HG02943 (cell line): ENCODE measurements around the gene DBI.
"Not testable (repeated sequence)": the region's sequence is repeated elsewhere in the genome, so short reads cannot be mapped to it uniquely, and the experiment has no call there.

ENCODE experiments used
- ATAC-seq: cut with Tn5 transposase; IDR thresholded peaks from one replicate; pipeline ENCODE4 v1.9.1; 2021; ENCODE audit warnings: mild to moderate bottlenecking, low read depth, moderate library complexity; ENCODE audit not compliant: unreplicated experiment

The DBI gene

DNA sequence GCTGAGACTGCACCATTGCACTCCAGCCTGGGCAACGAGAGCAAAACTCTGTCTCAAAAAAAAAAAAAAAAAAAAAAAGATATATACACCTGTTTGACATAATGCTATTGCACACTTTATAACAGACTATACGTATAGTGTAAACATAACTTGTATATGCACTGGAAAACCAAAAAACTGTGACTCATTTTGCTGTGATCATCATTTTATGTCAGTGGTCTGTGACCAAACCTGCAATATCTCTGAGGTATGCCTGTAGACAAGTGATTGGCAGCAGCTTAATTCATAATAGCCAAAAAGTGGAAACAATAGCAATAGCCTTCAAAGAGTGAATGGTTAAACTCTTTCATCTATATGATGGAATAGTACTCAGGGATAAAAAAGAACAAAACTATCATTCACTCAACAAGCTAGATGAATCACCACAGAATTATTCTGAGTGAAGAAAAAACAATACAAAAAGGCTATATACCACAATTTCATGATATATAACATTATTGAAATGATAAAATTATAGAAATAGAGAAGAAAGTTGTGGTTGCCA is 6.3 kb upstream of the DBI start:
- ATAC-seq = no peak

DNA sequence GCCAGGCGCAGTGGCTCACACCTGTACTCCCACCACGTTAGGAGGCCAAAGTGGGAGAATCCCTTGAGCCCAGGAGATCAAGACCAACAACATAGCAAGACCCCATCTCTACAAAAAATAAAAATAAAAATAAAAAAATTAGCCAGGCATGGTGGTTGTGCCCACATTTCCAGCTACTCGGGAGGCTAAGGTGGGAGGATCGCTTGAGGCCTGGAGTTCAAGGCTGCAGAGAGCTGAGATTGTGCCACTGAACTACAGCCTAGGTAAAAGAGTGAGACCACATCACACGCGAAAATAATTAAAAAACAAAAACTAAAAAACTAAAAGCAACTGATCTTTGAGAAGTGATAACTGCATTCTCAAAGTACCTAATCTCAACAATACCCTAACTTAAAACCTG is 2.0 kb upstream of the DBI start:
- no peak for ATAC-seq

DNA sequence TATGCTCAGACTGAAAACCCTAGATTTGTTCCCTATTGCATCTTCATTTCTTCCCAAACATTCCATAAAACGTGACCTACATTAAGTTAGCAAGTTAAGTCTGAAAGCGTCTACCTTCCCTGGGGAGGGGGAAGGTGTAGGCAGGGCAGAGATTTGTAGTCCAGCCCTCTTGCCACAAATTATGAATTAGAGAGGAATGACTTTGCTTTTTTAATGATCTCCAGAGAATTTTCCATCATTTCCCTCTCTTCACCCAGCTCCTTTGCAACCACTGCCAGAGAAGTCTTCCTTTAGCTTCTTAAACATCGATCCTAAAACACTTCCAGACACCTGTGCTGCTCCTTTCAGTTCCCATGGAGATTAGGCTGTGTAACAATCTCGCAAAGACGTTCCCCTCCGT is 1.3 kb upstream of the DBI start:
- no peak for ATAC-seq

GRCh38 chr2:119366161-119366648 is 572 bp upstream of the DBI start:
- no peak for ATAC-seq

GRCh38 chr2:119367472-119368099 is 809 bp downstream of the DBI start:
- peak; percentile 34 for ATAC-seq

GRCh38 chr2:119369845-119370244 is 3.1 kb downstream of the DBI start:
- no peak for ATAC-seq

DNA sequence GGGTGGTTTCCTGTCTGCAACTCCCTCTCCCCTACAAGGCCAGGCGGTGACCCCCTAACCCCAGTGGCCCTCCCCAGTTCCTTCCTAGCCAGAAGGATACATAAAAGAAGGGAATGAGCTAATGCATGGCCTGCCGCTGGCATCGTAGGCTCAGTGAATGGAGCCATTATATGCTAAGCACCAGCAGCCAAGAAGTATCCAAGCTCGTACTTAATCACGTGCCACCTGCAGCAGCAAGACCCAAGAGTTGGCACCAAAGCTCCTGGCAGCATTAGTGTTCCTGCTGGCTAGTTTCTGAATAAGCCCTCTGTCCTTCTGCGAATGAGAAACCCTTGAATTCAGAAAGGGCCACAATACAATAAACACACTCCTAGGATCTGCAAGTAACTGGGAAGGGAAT is 4.3 kb downstream of the DBI start:
- ATAC-seq = no peak

DNA sequence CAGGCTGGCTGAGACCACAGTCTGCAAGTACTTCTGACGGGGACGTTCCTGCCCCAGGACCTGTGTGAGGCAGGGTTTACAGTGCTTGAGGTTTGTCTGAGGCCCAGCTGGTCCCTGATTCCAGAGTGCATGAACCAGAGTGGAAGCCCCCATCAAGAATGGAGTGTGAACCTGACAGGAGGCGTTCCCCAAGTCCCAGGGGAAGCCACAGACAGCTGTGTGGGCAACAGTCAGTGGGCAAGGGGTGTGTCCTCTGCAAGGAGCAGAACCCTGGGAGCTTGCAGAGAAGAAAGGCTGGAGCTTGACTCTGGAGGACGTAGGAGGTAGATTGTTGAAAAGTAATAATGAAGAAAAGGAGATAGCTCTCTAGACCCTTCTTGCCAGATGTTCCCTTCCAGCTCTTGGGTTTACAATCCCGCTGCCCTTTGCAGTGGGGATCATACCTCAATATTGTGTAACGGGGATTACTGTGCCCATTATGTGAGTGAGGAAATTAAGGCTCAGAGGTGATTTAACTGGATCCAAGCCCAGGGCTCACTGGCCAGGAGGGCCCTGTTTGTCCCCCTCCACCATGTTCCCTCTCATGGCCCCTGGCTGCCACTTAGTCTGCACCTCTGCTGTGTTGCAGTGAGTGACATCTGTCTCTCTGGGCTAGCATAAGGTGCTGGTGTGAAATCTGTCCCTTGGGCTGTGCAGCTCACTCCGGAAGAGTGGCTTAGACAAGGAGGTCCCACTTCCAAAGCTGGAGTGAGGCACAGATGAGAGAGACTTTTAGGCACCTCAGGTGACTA is 6.2 kb downstream of the DBI start:
- no peak for ATAC-seq

GRCh38 chr2:119373907-119374745 is 7.3 kb downstream of the DBI start:
- ATAC-seq = not testable (repeated sequence)

- not testable (repeated sequence) for ATAC-seq
Measured at GRCh38 chr2:119376406-119376805, 9.6 kb downstream of the DBI start.

GRCh38 chr2:119376810-119377209 is 10.0 kb downstream of the DBI start:
- ATAC-seq = no peak

DNA sequence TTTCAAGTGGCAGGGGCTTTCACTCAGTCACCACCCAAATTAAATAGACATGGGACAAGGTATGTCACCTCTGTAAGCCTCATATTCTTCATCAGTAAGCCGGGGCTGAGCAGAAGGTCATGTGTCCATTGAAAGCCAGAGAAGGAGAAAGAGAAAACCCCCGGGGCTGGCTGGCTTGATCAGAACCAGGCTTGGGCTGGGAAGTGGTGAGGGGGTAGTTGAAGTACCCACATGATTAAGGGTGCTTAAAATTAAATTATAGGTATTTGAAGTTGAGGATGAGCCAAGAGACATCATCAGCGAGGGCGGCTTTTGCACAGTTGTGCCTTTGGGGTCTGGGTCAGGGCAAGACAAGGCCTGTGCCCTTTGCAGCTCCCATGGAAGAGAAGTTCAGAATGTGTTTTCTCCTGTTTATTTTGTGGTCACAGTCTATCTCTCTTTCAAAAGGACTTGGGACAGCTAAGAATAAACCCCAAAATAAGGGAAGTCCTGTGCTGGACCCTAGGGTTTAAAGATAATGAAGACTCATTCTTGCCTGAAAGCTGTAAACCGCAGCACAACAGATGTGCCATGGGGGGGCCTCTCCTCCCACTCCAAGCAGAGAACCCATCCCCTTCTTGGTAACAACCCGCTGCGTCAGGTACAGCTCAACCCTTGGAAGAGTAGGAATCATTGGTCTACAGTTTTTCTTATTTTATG is 10.7 kb downstream of the DBI start:
- no peak for ATAC-seq

DNA sequence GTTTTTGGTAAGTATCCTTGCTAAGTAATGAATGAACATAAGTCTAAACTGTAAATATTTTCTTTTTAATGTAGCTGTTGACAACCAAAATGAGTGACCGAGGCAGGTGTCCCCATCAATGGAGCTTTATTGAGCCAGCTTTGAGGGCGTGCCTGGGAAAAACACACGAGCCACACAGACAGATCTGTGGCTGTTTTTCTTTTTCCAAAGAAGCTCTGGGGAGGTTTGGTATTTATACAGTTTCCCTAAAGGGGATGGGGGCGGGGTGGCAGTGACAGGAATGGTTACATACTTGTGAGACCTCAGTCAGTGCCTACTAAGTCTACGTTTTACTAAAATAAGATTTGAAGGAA is 11.2 kb downstream of the DBI start:
- no peak for ATAC-seq

DNA sequence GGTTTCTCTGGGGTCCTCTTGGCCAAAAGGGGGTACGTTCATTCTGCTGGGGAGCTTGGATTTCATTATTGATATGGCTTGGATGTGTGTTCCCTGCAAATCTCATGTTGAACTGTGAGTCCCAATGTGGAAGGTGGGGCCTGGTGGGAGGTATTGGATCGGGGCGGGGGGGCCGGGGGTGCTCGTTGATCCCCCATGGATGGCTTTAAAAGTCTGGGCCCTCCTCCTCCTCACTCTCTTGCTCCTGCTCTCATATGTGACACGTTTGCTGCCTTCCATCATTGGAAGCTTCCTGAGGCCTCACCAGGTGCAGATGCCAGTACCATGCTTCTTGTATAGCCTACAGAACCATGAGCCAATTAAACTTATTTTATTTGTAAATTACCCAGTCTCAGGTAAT is 11.8 kb downstream of the DBI start:
- ATAC-seq = no peak

DNA sequence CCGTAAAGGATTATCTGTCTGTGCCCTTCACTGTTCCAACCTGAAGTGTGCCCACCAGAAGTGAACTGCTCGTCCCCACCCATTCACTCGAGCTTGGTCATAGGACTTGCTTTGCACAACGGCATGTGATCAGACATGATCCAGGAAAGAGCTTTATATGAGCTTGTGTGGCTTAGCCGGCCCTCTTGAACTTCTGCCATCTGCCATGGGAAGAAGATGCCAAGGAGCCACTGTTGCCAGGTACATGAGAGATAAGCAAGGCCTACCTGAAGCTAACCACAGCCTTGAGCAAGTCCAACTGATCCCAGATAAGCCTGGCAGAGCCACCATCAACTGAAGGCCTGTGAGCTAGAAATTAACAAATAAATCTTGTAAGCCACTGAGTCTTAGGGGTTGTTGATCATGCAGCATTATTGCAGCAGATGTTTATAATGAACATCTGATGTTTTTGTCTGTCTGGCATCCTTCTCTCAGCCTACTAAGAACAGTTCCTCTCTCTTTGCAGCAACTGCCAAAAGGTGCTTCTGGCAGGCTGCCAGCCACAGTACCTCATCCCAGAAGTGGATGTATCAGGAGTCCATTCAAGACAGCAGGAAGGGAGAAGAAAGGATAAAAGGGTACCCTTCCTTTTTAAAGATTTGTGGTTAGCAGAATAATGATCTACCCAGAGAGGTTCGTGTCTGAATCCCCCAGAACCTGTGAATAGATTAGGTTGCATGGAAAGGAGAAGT is 16.8 kb downstream of the DBI start:
- no peak for ATAC-seq

DNA sequence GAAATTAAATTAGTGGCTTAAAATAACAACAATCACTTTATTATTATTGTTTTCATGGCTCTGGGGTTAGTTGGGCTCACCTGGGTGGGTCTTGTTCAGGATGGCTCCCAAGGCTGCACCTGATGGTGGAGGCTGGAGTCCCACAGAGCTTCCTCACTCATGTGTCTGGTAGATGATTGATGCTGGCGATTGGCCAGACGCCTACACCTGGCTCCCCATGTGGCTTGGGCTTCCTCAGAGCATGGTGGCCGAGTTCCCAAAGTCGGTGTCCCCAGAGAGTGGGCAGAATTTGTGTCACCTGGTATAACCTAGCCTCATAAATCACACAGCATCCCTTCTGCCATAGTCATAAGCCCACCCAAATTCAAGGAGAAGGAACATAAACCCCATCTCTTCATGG is 18.2 kb downstream of the DBI start:
- ATAC-seq = no peak

GRCh38 chr2:119385466-119385865 is 18.7 kb downstream of the DBI start:
- ATAC-seq = no peak

GRCh38 chr2:119387381-119388129 is 20.8 kb downstream of the DBI start:
- peak; percentile 68 for ATAC-seq
